ENCODE results near the gene MSGN1. TPM values are rescaled to one million over a fixed set of nuclear protein-coding genes. Genes with fewer than 3 reads are reported as not detected.

MSGN1 gene
- total RNA-seq, 1 experiment from 2014 or later = not detected

GRCh38 chr2:17791121-17791816 lies 25.0 kb upstream of the MSGN1 start:
- ATAC-seq = no peak
- peaks cover 19% of the 10 kb centered on the region for H3K27me3 ChIP-seq (ENCODE audit: insufficient read depth, low read length)

GRCh38 chr2:17791817-17792130 lies 24.5 kb upstream of the MSGN1 start:
- POLR2A ChIA-PET = no interaction called here

More at GRCh38 chr2:17791121-17791816, 25.0 kb upstream of the MSGN1 start:
- no TSS peak for BruUV-seq (replicated peaks)
- Histone ChIP-seq H3K9me2 (ENCODE audit: insufficient read depth) (no peaks in the 10 kb centered on the region), H2AFZ (ENCODE audit: low read depth, low read length, poor library complexity, severe bottlenecking) (no peak overlapping the region), H3K4me3 (replicated peaks in 1 of 2; ENCODE audit: low read depth in 1 of 2, low read length in 2 of 2) (no peak overlapping the region), H3K4me1 (ENCODE audit: control insufficient read depth in 1 of 2, insufficient read depth in 2 of 2, low read length in 2 of 2) (no peaks in the 10 kb centered on the region), H3K9me3 (ENCODE audit: control insufficient read depth in 1 of 2, insufficient read depth in 1 of 2, low read depth in 1 of 2, low read length in 2 of 2) (no peaks in the 10 kb centered on the region), H3K4me2 (ENCODE audit: low read length) (no peak overlapping the region), H3K27ac (ENCODE audit: low read depth, low read length) (no peak overlapping the region), H4K20me1 (ENCODE audit: insufficient read depth) (no peaks in the 10 kb centered on the region), H3K79me2 (ENCODE audit: insufficient read depth, low read length) (no peaks in the 10 kb centered on the region), H3K36me3 (ENCODE audit: control insufficient read depth in 1 of 2, insufficient read depth in 2 of 2, low read length in 2 of 2) (no peaks in the 10 kb centered on the region), H3K9ac (ENCODE audit: low read length) (no peak overlapping the region)
- intact Hi-C loops (cut with micrococcal nuclease) = no loop called here
- TF ChIP-seq EZH2 (IDR thresholded peaks at IDR 0.05) (no peak), SRF (IDR thresholded peaks at IDR 0.05; ENCODE audit: low read depth) (no peak), EGR1 (IDR thresholded peaks at IDR 0.05; ENCODE audit: low read depth) (no peak), SP1 (IDR thresholded peaks at IDR 0.05; ENCODE audit: low read depth) (no peak), YY1 (IDR thresholded peaks at IDR 0.05; ENCODE audit: extremely low read depth, insufficient replicate concordance, low read depth, low read length) (no peak), CEBPB (IDR thresholded peaks at IDR 0.05; ENCODE audit: low read depth) (no peak)
- no peak for DNase-seq (ENCODE audit: low read depth, low spot score)
- CTCF ChIA-PET = no interaction called here
- RAD21 ChIA-PET (ENCODE audit: low non-redundant PET in 1 of 2, low total read pairs in 2 of 2, uncharacterized antibody in 2 of 2, unreplicated experiment in 2 of 2) = no interaction called here
- POLR2A ChIA-PET = no interaction called here

More at GRCh38 chr2:17791817-17792130, 24.5 kb upstream of the MSGN1 start:
- H3K27me3 ChIP-seq (ENCODE audit: insufficient read depth, low read length) = peaks cover 19% of the 10 kb centered on the region
- RAD21 ChIA-PET (ENCODE audit: low non-redundant PET in 1 of 2, low total read pairs in 2 of 2, uncharacterized antibody in 2 of 2, unreplicated experiment in 2 of 2) = no interaction called here
- no peak overlapping the region for H3K9ac ChIP-seq (ENCODE audit: low read length)
- no peak overlapping the region for H3K27ac ChIP-seq (ENCODE audit: low read depth, low read length)
- no peak overlapping the region for H3K4me2 ChIP-seq (ENCODE audit: low read length)
- no peak for TF ChIP-seq EGR1 (IDR thresholded peaks at IDR 0.05; ENCODE audit: low read depth)
- TF ChIP-seq ZFX (IDR thresholded peaks at IDR 0.05) = no peak
- no peak for TF ChIP-seq SIN3A (IDR thresholded peaks at IDR 0.05; ENCODE audit: low read depth)
- TF ChIP-seq ZNF274 (IDR thresholded peaks at IDR 0.05; ENCODE audit: low read depth, low read length) = no peak
- TF ChIP-seq ELF1 (IDR thresholded peaks at IDR 0.05; ENCODE audit: borderline replicate concordance, low read depth) = no peak
- TF ChIP-seq EZH2phosphoT487 (IDR thresholded peaks at IDR 0.05; ENCODE audit: borderline replicate concordance) = no peak
- no peaks in the 10 kb centered on the region for H3K79me2 ChIP-seq (ENCODE audit: insufficient read depth, low read length)
- no peaks in the 10 kb centered on the region for H3K9me2 ChIP-seq (ENCODE audit: insufficient read depth)
- no peaks in the 10 kb centered on the region for H4K20me1 ChIP-seq (ENCODE audit: insufficient read depth)
- no peaks in the 10 kb centered on the region for H3K36me3 ChIP-seq (ENCODE audit: control insufficient read depth in 1 of 2, insufficient read depth in 2 of 2, low read length in 2 of 2)
- CTCF ChIA-PET = no interaction called here
- ATAC-seq (no peak), DNase-seq (ENCODE audit: low read depth, low spot score) (no peak)
- no peaks in the 10 kb centered on the region for H3K9me3 ChIP-seq (ENCODE audit: control insufficient read depth in 1 of 2, insufficient read depth in 1 of 2, low read depth in 1 of 2, low read length in 2 of 2)
- H2AFZ ChIP-seq (ENCODE audit: low read depth, low read length, poor library complexity, severe bottlenecking) = no peak overlapping the region
- intact Hi-C loops (cut with micrococcal nuclease) = no loop called here
- no peaks in the 10 kb centered on the region for H3K4me1 ChIP-seq (ENCODE audit: control insufficient read depth in 1 of 2, insufficient read depth in 2 of 2, low read length in 2 of 2)
- no peak overlapping the region for H3K4me3 ChIP-seq (replicated peaks in 1 of 2; ENCODE audit: low read depth in 1 of 2, low read length in 2 of 2)
- BruUV-seq (replicated peaks) = no TSS peak

All from HCT116 (cell line).